Measurements from ENCODE around the gene KRT86.

The KRT86 gene

GRCh38 chr12:52317468-52318052 is 43.1 kb downstream of the KRT86 start:
- Histone ChIP-seq H3K9ac (ENCODE audit: low read length) (no peak overlapping the region), H3K4me1 (ENCODE audit: control insufficient read depth, low read depth, low read length) (no peaks in the 10 kb centered on the region), H3K9me3 (ENCODE audit: control insufficient read depth, low read depth, low read length) (no peaks in the 10 kb centered on the region), H3K4me3 (ENCODE audit: low read length) (no peak overlapping the region), H3K27me3 (ENCODE audit: control insufficient read depth, insufficient read depth, low read length) (no peaks in the 10 kb centered on the region), H3K36me3 (ENCODE audit: control insufficient read depth, low read depth, low read length) (no peaks in the 10 kb centered on the region), H3K27ac (ENCODE audit: low read length) (no peak overlapping the region)

GRCh38 chr12:52318241-52318990 is 44.0 kb downstream of the KRT86 start:
- Histone ChIP-seq H3K36me3 (ENCODE audit: control insufficient read depth, low read depth, low read length) (no peaks in the 10 kb centered on the region), H3K4me1 (ENCODE audit: control insufficient read depth, low read depth, low read length) (no peaks in the 10 kb centered on the region), H3K9ac (ENCODE audit: low read length) (no peak overlapping the region), H3K4me3 (ENCODE audit: low read length) (no peak overlapping the region), H3K9me3 (ENCODE audit: control insufficient read depth, low read depth, low read length) (no peaks in the 10 kb centered on the region), H3K27me3 (ENCODE audit: control insufficient read depth, insufficient read depth, low read length) (no peaks in the 10 kb centered on the region), H3K27ac (ENCODE audit: low read length) (no peak overlapping the region)

GRCh38 chr12:52319097-52319496 is 44.7 kb downstream of the KRT86 start:
- H3K27me3 ChIP-seq (ENCODE audit: control insufficient read depth, insufficient read depth, low read length): no peaks in the 10 kb centered on the region
- H3K36me3 ChIP-seq (ENCODE audit: control insufficient read depth, low read depth, low read length): no peaks in the 10 kb centered on the region
- no peak overlapping the region for H3K27ac ChIP-seq (ENCODE audit: low read length)
- H3K9me3 ChIP-seq (ENCODE audit: control insufficient read depth, low read depth, low read length): no peaks in the 10 kb centered on the region
- H3K4me3 ChIP-seq (ENCODE audit: low read length): no peak overlapping the region
- H3K9ac ChIP-seq (ENCODE audit: low read length): no peak overlapping the region
- no peaks in the 10 kb centered on the region for H3K4me1 ChIP-seq (ENCODE audit: control insufficient read depth, low read depth, low read length)

- Histone ChIP-seq H3K36me3 (ENCODE audit: control insufficient read depth, low read depth, low read length) (no peaks in the 10 kb centered on the region), H3K9ac (ENCODE audit: low read length) (no peak within 1 kb of the TSS), H3K4me3 (ENCODE audit: low read length) (no peak within 1 kb of the TSS), H3K4me1 (ENCODE audit: control insufficient read depth, low read depth, low read length) (no peaks in the 10 kb centered on the region), H3K9me3 (ENCODE audit: control insufficient read depth, low read depth, low read length) (no peaks in the 10 kb centered on the region), H3K27me3 (ENCODE audit: control insufficient read depth, insufficient read depth, low read length) (no peaks in the 10 kb centered on the region), H3K27ac (ENCODE audit: low read length) (no peak within 1 kb of the TSS)
These were observed 46.4 kb downstream of the KRT86 start, which contains the start of gene KRT83 for GRCh38 chr12:52320784-52321400. KRT83 (minus strand) TSS chr12:52321398; CDS start chr12:52321335, 63 bp downstream.

- no peaks in the 10 kb centered on the region for H3K9me3 ChIP-seq (ENCODE audit: control insufficient read depth, low read depth, low read length)
- H3K27me3 ChIP-seq (ENCODE audit: control insufficient read depth, insufficient read depth, low read length): no peaks in the 10 kb centered on the region
- no peaks in the 10 kb centered on the region for H3K36me3 ChIP-seq (ENCODE audit: control insufficient read depth, low read depth, low read length)
- no peaks in the 10 kb centered on the region for H3K4me1 ChIP-seq (ENCODE audit: control insufficient read depth, low read depth, low read length)
- H3K9ac ChIP-seq (ENCODE audit: low read length): no peak overlapping the region
- no peak overlapping the region for H3K4me3 ChIP-seq (ENCODE audit: low read length)
- H3K27ac ChIP-seq (ENCODE audit: low read length): no peak overlapping the region
These were observed 47.0 kb downstream of the KRT86 start for GRCh38 chr12:52321418-52321817.

- Histone ChIP-seq H3K9ac (ENCODE audit: low read length) (no peak overlapping the region), H3K27ac (ENCODE audit: low read length) (no peak overlapping the region), H3K27me3 (ENCODE audit: control insufficient read depth, insufficient read depth, low read length) (no peaks in the 10 kb centered on the region), H3K4me3 (ENCODE audit: low read length) (no peak overlapping the region), H3K4me1 (ENCODE audit: control insufficient read depth, low read depth, low read length) (no peaks in the 10 kb centered on the region), H3K9me3 (ENCODE audit: control insufficient read depth, low read depth, low read length) (no peaks in the 10 kb centered on the region), H3K36me3 (ENCODE audit: control insufficient read depth, low read depth, low read length) (no peaks in the 10 kb centered on the region)
These were observed 47.6 kb downstream of the KRT86 start for GRCh38 chr12:52322069-52322468.

GRCh38 chr12:52323001-52323400 is 48.6 kb downstream of the KRT86 start:
- H3K27me3 ChIP-seq (ENCODE audit: control insufficient read depth, insufficient read depth, low read length): no peaks in the 10 kb centered on the region
- H3K4me3 ChIP-seq (ENCODE audit: low read length): no peak overlapping the region
- no peak overlapping the region for H3K9ac ChIP-seq (ENCODE audit: low read length)
- no peak overlapping the region for H3K27ac ChIP-seq (ENCODE audit: low read length)
- H3K9me3 ChIP-seq (ENCODE audit: control insufficient read depth, low read depth, low read length): no peaks in the 10 kb centered on the region
- no peaks in the 10 kb centered on the region for H3K4me1 ChIP-seq (ENCODE audit: control insufficient read depth, low read depth, low read length)
- H3K36me3 ChIP-seq (ENCODE audit: control insufficient read depth, low read depth, low read length): no peaks in the 10 kb centered on the region

GRCh38 chr12:52323416-52324152 is 49.1 kb downstream of the KRT86 start:
- no peak overlapping the region for H3K9ac ChIP-seq (ENCODE audit: low read length)
- H3K4me3 ChIP-seq (ENCODE audit: low read length): no peak overlapping the region
- no peaks in the 10 kb centered on the region for H3K9me3 ChIP-seq (ENCODE audit: control insufficient read depth, low read depth, low read length)
- no peaks in the 10 kb centered on the region for H3K27me3 ChIP-seq (ENCODE audit: control insufficient read depth, insufficient read depth, low read length)
- H3K36me3 ChIP-seq (ENCODE audit: control insufficient read depth, low read depth, low read length): no peaks in the 10 kb centered on the region
- H3K4me1 ChIP-seq (ENCODE audit: control insufficient read depth, low read depth, low read length): no peaks in the 10 kb centered on the region
- H3K27ac ChIP-seq (ENCODE audit: low read length): no peak overlapping the region

GRCh38 chr12:52324153-52324444 is 49.7 kb downstream of the KRT86 start:
- H3K9ac ChIP-seq (ENCODE audit: low read length): no peak overlapping the region
- no peaks in the 10 kb centered on the region for H3K4me1 ChIP-seq (ENCODE audit: control insufficient read depth, low read depth, low read length)
- H3K27ac ChIP-seq (ENCODE audit: low read length): no peak overlapping the region
- H3K36me3 ChIP-seq (ENCODE audit: control insufficient read depth, low read depth, low read length): no peaks in the 10 kb centered on the region
- H3K27me3 ChIP-seq (ENCODE audit: control insufficient read depth, insufficient read depth, low read length): no peaks in the 10 kb centered on the region
- H3K4me3 ChIP-seq (ENCODE audit: low read length): no peak overlapping the region
- no peaks in the 10 kb centered on the region for H3K9me3 ChIP-seq (ENCODE audit: control insufficient read depth, low read depth, low read length)

- Histone ChIP-seq H3K9ac (ENCODE audit: low read length) (no peak overlapping the region), H3K4me3 (ENCODE audit: low read length) (no peak overlapping the region), H3K27ac (ENCODE audit: low read length) (no peak overlapping the region), H3K36me3 (ENCODE audit: control insufficient read depth, low read depth, low read length) (no peaks in the 10 kb centered on the region), H3K27me3 (ENCODE audit: control insufficient read depth, insufficient read depth, low read length) (no peaks in the 10 kb centered on the region), H3K4me1 (ENCODE audit: control insufficient read depth, low read depth, low read length) (no peaks in the 10 kb centered on the region), H3K9me3 (ENCODE audit: control insufficient read depth, low read depth, low read length) (no peaks in the 10 kb centered on the region)
These were observed 52.8 kb downstream of the KRT86 start for GRCh38 chr12:52327052-52327829.
